Keratinocyte (primary cell): ENCODE data around the gene DCTN4. TPM values are rescaled to one million over a fixed set of nuclear protein-coding genes. Genes with fewer than 3 reads are reported as not detected.

Experiments used
- DNase-seq: peaks from one replicate; pipeline ENCODE4 v3.0.0-alpha.2; 2011; ENCODE audit warnings: low read depth, missing footprints, low spot score
- FAIRE-seq: peaks from 2 replicates; lab custom pipeline; 2011; peaks lifted over from hg19 to GRCh38; lab: Jason Lieb, UNC
- H2AFZ ChIP-seq: 2 replicates; pipeline ENCODE4 v1.6.0; 2012; ENCODE audit warnings: low read length, control low read depth, inconsistent platforms; ENCODE audit not compliant: control insufficient read depth
- H3K27ac ChIP-seq: 2 replicates; pipeline ENCODE4 v1.5.1; 2011; ENCODE audit warnings: low read length; ENCODE audit not compliant: control insufficient read depth, insufficient read depth
- H3K27me3 ChIP-seq: 3 replicates; pipeline ENCODE4 v1.6.0; 2011; ENCODE audit warnings: low read length; ENCODE audit not compliant: control insufficient read depth, insufficient read depth; ENCODE audit errors: extremely low read depth
- H3K36me3 ChIP-seq, 2 experiments: 2 replicates in 1 of 2; 3 replicates in 1 of 2; pipeline ENCODE4 v1.5.1; 2011; ENCODE audit warnings: low read length in 2 of 2, mild to moderate bottlenecking in 1 of 2; ENCODE audit not compliant: control insufficient read depth in 2 of 2, insufficient read depth in 2 of 2; ENCODE audit errors: extremely low read depth in 1 of 2
- H3K4me1 ChIP-seq: 3 replicates; pipeline ENCODE4 v1.5.1; 2011; ENCODE audit warnings: low read length; ENCODE audit not compliant: control insufficient read depth, insufficient read depth; ENCODE audit errors: extremely low read depth
- H3K4me2 ChIP-seq: 3 replicates; pipeline ENCODE4 v1.6.0; 2011; ENCODE audit warnings: low read depth, low read length; ENCODE audit not compliant: control insufficient read depth, insufficient read depth; ENCODE audit errors: extremely low read depth
- H3K4me3 ChIP-seq, 3 experiments: fragments of 200-600 bp in 1 of 3; sonication (generic) in 1 of 3; 2 replicates in 2 of 3; 3 replicates in 1 of 3; pipeline ENCODE4 v1.5.1; 2011 to 2016; ENCODE audit warnings: low read length in 3 of 3, mild to moderate bottlenecking in 3 of 3, control low read depth in 2 of 3, inconsistent platforms in 1 of 3, low read depth in 1 of 3, mixed read lengths in 1 of 3, mixed run types in 1 of 3, moderate library complexity in 1 of 3; ENCODE audit not compliant: control insufficient read depth in 2 of 3, insufficient read depth in 2 of 3; ENCODE audit errors: extremely low read depth in 1 of 3
- H3K79me2 ChIP-seq: 2 replicates; pipeline ENCODE4 v1.6.0; 2012; ENCODE audit warnings: low read length; ENCODE audit not compliant: control insufficient read depth, insufficient read depth
- H3K9ac ChIP-seq: 3 replicates; pipeline ENCODE4 v1.6.0; 2011; ENCODE audit warnings: low read length; ENCODE audit not compliant: control insufficient read depth, insufficient read depth; ENCODE audit errors: extremely low read depth
- H3K9me1 ChIP-seq: 3 replicates; pipeline ENCODE4 v1.6.0; 2011; ENCODE audit warnings: low read length; ENCODE audit not compliant: control insufficient read depth, insufficient read depth; ENCODE audit errors: extremely low read depth
- H3K9me3 ChIP-seq: 2 replicates; pipeline ENCODE4 v1.5.1; 2012; ENCODE audit warnings: low read depth, low read length; ENCODE audit not compliant: control insufficient read depth
- H4K20me1 ChIP-seq: 3 replicates; pipeline ENCODE4 v1.6.0; 2011; ENCODE audit warnings: low read length; ENCODE audit not compliant: control insufficient read depth, insufficient read depth; ENCODE audit errors: extremely low read depth
- EZH2 ChIP-seq: IDR thresholded peaks from one replicate; pipeline ENCODE4 v1.6.1; 2012; ENCODE audit warnings: inconsistent platforms, mild to moderate bottlenecking, low read length, moderate library complexity
- dilution Hi-C: fragments of 300-500 bp; cut with MboI; formaldehyde crosslinking; loops from one replicate; pipeline ENCODE4 v1.7.0; 2020; ENCODE audit warnings: low sequenced_read_pairs; ENCODE audit not compliant: extremely low pct_ligation_motif_present
- polyA plus RNA-seq, 5 experiments: library from polyadenylated mRNA; depleted of rRNA in 3 of 5; stranded (reverse) in 3 of 5; stranded (forward) in 1 of 5; unstranded in 1 of 5; fragments of >200 nt; gene quantifications; 1 replicate in 1 of 5; 2 replicates in 3 of 5; 3 replicates in 1 of 5; pipeline versions ENCODE4 v1.2.1 to v1.2.3, GENCODE V29; 2011 to 2012; ENCODE audit warnings: missing spikeins in 2 of 5, low read depth in 1 of 5, low replicate concordance in 1 of 5
- TF ChIP-seq, protein P1 (sequence below), 3 experiments: IDR thresholded peaks in 1 of 3; conservative IDR thresholded peaks in 1 of 3; optimal IDR thresholded peaks in 1 of 3; 2 replicates in 2 of 3; 3 replicates in 1 of 3; pipeline versions ENCODE3 to v1.5.1; 2011; ENCODE audit warnings: low read length in 3 of 3, mild to moderate bottlenecking in 3 of 3, moderate library complexity in 2 of 3, control low read depth in 1 of 3, inconsistent platforms in 1 of 3; ENCODE audit not compliant: insufficient read depth in 2 of 3; ENCODE audit errors: extremely low read depth in 1 of 3

The DCTN4 gene
- polyA plus RNA-seq, 1 donor (not counting 4 experiments of a cell fraction or from before 2014, with no cell fraction given): 44.3 TPM

GRCh38 chr5:150753863-150754262 is 5.0 kb downstream of the DCTN4 start:
- no peak overlapping the region for H3K9ac ChIP-seq
- dilution Hi-C loops: no loop called here
- no peak overlapping the region for H3K4me3 ChIP-seq
- H3K79me2 ChIP-seq: peaks cover 60% of the 10 kb centered on the region
- no peak overlapping the region for H3K4me2 ChIP-seq
- DNase-seq (no peak), FAIRE-seq (no peak)
- peaks cover 5% of the 10 kb centered on the region for H3K4me1 ChIP-seq
- no peaks in the 10 kb centered on the region for H3K9me3 ChIP-seq
- H3K27ac ChIP-seq: no peak overlapping the region
- H4K20me1 ChIP-seq: no peaks in the 10 kb centered on the region
- H3K36me3 ChIP-seq: peaks cover 10 to 19% of the 10 kb centered on the region in 2 experiments
- H3K27me3 ChIP-seq: no peaks in the 10 kb centered on the region
- no peaks in the 10 kb centered on the region for H3K9me1 ChIP-seq
- H2AFZ ChIP-seq: no peak overlapping the region
- TF ChIP-seq, protein P1, sequence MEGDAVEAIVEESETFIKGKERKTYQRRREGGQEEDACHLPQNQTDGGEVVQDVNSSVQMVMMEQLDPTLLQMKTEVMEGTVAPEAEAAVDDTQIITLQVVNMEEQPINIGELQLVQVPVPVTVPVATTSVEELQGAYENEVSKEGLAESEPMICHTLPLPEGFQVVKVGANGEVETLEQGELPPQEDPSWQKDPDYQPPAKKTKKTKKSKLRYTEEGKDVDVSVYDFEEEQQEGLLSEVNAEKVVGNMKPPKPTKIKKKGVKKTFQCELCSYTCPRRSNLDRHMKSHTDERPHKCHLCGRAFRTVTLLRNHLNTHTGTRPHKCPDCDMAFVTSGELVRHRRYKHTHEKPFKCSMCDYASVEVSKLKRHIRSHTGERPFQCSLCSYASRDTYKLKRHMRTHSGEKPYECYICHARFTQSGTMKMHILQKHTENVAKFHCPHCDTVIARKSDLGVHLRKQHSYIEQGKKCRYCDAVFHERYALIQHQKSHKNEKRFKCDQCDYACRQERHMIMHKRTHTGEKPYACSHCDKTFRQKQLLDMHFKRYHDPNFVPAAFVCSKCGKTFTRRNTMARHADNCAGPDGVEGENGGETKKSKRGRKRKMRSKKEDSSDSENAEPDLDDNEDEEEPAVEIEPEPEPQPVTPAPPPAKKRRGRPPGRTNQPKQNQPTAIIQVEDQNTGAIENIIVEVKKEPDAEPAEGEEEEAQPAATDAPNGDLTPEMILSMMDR (optimal IDR thresholded peaks at IDR 0.05 in 1 of 3, IDR thresholded peaks at IDR 0.05 in 1 of 3, conservative IDR thresholded peaks at IDR 0.05 in 1 of 3; ENCODE audit: extremely low read depth in 1 of 3, insufficient read depth in 2 of 3, low read length in 3 of 3): no peak
- no peak for TF ChIP-seq EZH2

DNA sequence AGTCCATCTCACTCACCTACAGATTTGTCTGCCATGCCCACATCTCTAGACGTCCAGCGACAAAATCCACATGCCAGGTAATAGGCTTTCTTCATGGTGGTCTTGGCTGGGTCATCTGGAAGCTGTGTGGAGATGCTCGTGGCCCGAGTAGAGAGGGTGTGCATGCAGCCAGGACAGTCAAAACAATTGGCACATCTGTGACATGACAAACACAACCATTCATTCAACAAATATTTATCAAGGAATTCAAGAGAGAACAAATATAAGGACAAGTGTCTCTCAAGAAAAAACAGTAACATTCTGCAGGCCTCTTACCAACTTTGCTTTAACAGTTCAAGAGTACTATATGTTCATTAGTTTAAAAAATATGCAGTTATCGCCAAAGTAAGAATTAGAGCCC is 5.4 kb downstream of the DCTN4 start:
- no peaks in the 10 kb centered on the region for H3K27me3 ChIP-seq
- no peak overlapping the region for H2AFZ ChIP-seq
- no peak overlapping the region for H3K9ac ChIP-seq
- FAIRE-seq: no peak
- H3K4me1 ChIP-seq: peaks cover 5% of the 10 kb centered on the region
- H3K27ac ChIP-seq: no peak overlapping the region
- no peak for DNase-seq
- no peak overlapping the region for H3K4me2 ChIP-seq
- peaks cover 61% of the 10 kb centered on the region for H3K79me2 ChIP-seq
- no peaks in the 10 kb centered on the region for H3K9me1 ChIP-seq
- H3K9me3 ChIP-seq: no peaks in the 10 kb centered on the region
- TF ChIP-seq EZH2: no peak
- TF ChIP-seq, protein P1 (optimal IDR thresholded peaks at IDR 0.05 in 1 of 3, IDR thresholded peaks at IDR 0.05 in 1 of 3, conservative IDR thresholded peaks at IDR 0.05 in 1 of 3; ENCODE audit: extremely low read depth in 1 of 3, insufficient read depth in 2 of 3, low read length in 3 of 3): no peak
- no peak overlapping the region for H3K4me3 ChIP-seq
- H4K20me1 ChIP-seq: no peaks in the 10 kb centered on the region
- peaks cover 10 to 19% of the 10 kb centered on the region in 2 experiments for H3K36me3 ChIP-seq
- dilution Hi-C loops: no loop called here
